NOMO-1 treated with dmso at 0.1 percent for 144 hours (cell line): ENCODE results near the gene HOXD1.

Experiments used
- DNase-seq: peaks from one replicate; lab custom pipeline; 2025; ENCODE audit not compliant: unreplicated experiment; lab: John Stamatoyannopoulos, UW

The HOXD1 gene

DNA sequence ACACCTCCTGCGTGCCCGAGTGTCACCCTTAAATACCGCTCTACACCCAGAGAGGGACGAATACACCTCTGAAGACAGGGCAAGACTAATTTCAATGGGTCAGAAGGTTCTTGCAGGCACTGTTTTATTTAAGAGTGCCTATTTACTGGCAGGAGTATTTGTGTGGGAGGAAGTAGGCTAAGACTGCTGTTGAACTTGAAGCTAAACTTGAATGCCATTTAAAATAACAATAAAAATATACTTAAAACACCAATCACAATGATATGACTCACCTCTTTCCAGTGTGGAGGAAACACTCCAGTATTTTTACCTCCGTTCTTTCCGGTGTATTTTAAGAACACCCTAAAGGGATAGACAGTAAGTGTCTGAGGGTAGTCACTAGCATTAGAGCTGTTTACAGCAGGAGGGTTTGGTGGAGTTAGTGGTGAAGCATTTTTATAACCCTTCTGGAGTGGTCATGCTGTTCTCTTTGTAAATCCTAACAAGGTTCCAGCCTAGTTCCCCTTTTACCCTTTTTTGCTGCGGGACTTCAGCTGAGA, 9.6 kb upstream of the HOXD1 start:
- DNase-seq = no peak

GRCh38 chr2:176181551-176181950, 6.9 kb upstream of the HOXD1 start:
- DNase-seq = no peak

GRCh38 chr2:176182671-176183070, 5.8 kb upstream of the HOXD1 start:
- no peak for DNase-seq

DNA sequence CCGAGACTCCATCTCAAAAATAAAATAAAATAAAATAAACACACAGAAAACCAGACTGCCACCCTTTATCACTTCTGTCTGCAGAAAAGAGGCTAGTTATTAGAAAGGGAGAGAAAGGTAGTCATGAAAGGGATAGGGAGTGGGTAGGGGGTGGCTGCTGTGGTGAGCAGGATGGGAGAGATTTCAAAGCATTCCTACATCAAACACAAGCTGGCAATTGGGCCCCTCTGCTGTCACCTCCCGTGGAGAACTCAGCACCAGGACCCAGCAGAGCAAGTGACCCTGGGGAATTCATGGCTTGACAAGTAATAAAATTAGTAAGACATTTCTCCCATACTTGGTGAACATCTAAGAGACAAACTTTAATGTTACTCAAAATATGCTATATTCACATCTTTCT, 3.7 kb upstream of the HOXD1 start:
- DNase-seq = no peak

GRCh38 chr2:176186024-176186423, 2.4 kb upstream of the HOXD1 start:
- DNase-seq = no peak

- no peak for DNase-seq
Measured at GRCh38 chr2:176187200-176187898, 1.1 kb upstream of the HOXD1 start.

- no peak for DNase-seq
Measured at GRCh38 chr2:176188774-176189680, 559 bp downstream of the HOXD1 start.

DNA sequence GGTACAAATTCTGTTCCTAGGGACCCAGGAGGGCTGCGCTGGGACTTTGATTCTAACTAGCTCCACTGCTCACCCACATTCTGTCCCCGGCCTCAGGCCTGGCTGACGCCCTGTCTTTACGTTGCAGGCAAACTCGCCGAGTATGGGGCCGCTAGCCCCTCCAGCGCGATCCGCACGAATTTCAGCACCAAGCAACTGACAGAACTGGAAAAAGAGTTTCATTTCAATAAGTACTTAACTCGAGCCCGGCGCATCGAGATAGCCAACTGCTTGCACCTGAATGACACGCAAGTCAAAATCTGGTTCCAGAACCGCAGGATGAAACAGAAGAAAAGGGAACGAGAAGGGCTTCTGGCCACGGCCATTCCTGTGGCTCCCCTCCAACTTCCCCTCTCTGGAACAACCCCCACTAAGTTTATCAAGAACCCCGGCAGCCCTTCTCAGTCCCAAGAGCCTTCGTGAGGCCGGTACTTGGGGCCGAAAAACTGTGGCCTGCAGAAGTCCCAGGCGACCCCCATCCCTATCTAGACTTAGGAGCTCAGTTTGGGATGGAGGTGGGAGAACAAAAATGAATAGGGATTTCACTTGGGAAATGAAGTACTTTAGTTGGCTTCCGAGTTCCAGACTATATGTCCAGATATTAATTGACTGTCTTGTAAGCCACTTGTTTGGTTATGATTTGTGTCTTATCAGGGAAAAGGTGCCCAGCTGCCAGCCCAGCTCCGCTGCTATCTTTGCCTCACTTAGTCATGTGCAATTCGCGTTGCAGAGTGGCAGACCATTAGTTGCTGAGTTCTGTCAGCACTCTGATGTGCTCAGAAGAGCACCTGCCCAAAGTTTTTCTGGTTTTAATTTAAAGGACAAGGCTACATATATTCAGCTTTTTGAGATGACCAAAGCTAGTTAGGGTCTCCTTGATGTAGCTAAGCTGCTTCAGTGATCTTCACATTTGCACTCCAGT, 1.5 kb downstream of the HOXD1 start:
- DNase-seq = no peak

GRCh38 chr2:176192351-176192750, 3.9 kb downstream of the HOXD1 start:
- DNase-seq = no peak

GRCh38 chr2:176193048-176193447, 4.6 kb downstream of the HOXD1 start:
- DNase-seq = no peak

GRCh38 chr2:176199902-176200301, 11.4 kb downstream of the HOXD1 start:
- DNase-seq = no peak

- DNase-seq = no peak
Measured at GRCh38 chr2:176200971-176201370, 12.5 kb downstream of the HOXD1 start.

GRCh38 chr2:176202491-176202890, 14.0 kb downstream of the HOXD1 start:
- DNase-seq = no peak

DNA sequence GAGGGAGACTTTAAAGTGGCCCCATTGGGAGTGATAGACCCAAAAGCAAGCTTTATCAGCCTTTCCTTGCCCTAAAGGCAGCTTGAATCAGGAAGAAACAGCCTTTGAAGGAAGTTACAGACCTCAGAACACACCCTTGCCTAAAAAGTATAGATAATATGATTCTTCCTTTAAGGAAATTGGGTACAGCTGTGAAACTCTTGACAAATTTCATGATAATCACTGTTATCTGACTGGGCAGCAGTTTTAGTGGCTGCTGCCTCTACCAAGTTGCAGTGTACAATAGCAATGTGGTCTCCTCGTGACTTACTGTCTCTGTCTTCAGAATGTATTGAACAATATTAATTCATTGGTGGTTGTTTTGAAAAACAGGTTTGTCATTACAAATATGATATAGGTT, 16.7 kb downstream of the HOXD1 start:
- no peak for DNase-seq

- no peak for DNase-seq
Measured at GRCh38 chr2:176206136-176206535, 17.7 kb downstream of the HOXD1 start.

GRCh38 chr2:176206682-176207081, 18.2 kb downstream of the HOXD1 start:
- no peak for DNase-seq

- DNase-seq = no peak
Measured at GRCh38 chr2:176211110-176211509, 22.6 kb downstream of the HOXD1 start.

GRCh38 chr2:176212276-176212675, 23.8 kb downstream of the HOXD1 start:
- no peak for DNase-seq

DNA sequence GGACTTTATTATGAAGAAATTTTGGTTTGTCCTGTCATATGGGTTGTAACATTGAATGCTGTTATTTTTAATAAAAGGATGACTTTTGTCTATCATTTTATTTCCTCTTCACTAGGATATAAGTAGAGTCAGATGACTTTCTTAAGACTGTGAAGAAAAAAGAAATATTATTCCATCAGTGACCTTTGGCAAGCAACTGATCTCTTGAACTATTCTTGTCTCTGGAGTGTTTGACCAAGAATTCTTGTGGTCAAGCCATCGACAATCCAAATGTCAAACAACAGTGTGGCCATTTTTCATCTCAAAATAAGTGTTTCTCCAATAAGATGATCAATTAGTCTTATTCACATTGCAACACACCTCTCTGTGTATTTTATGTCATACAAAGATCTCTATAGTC, 24.9 kb downstream of the HOXD1 start:
- DNase-seq = no peak

- no peak for DNase-seq
Measured at GRCh38 chr2:176227874-176228273, 39.4 kb downstream of the HOXD1 start.

DNA sequence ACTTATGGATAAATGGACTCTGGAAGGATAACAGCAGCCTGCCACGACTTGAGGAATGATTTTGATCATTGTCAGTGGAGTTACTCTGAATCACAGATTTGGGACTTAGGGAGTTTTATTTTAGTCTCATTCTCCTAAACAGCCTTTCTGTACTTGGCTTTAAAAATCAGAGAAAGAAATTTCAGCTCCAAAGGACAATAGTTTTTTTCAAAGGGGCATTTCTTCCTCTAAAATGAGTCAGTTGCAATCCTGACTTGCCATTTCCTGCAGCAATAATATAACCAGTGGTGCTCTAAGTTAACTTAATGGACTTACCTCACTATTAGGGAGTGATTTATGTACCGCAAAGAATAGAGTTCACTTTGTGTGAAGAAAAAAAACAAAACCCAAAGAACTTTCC, 45.7 kb downstream of the HOXD1 start:
- DNase-seq = no peak
